DMS 273 treated with DMSO at 0.1 percent for 48 hours (cell line): ENCODE results near the gene CFAP77.
A peak's percentile ranks its signal among the peaks of the same experiment; 100 is the strongest.

ENCODE experiments used
- DNase-seq: peaks from one replicate; lab custom pipeline; 2025; lab: John Stamatoyannopoulos, UW

CFAP77 gene

DNA sequence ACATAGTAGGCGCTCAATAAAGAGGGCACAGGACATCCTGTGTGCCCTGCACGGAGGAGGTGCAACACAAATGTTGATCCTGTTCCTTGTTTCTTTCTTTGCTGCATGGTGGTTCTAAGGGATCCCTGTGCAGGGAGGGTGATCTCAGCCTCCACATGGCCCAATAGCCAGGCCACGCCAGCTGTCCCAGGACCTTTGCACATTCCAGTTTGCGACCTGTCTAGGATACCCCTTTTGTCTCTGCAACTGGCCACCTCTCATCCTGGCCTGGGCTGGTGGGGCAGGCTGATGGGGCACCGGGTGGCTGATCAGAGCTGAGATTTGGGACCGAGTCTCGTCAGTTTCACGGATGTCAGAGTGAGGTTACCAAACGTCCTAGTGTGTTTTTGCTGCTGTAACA lies 79.5 kb downstream of the CFAP77 start:
- no peak for DNase-seq

DNA sequence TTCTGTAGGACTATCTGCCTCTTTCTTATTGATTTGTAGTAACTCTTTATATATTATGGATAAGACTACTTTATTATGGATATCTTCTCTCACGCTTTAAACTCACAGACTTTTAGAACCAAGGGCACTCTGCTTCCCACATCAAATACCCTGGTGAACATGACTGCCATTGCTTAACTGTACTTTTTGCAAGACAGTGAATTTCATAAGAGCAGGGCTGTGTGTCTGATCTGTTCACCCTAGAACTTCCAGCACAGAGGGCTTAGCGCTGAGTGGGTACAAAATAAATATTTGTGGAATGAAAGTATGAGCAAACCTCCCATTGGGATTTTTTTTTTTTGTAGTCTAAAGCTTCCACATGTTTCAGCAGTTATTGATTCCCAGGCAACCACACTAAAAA lies 84.8 kb downstream of the CFAP77 start:
- no peak for DNase-seq

DNA sequence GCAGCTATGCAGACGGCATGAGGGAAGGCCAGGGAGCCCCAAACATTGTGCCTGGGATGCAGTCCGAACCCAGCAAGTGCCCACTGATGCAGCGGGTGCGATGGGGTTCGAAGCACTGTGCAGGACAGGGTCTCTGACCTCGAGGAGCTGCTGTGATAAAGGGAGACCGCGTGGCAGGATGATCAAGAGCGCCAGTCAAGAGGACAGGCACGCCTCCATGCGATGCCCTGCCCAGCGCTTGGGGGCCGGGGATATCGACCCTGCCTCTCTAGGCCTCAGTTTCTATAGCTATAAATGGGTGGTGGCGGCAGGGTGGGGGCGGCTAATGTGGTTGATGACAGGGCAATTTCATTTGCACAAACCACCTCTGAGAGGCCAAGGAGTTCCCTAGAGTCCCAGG lies 87.7 kb downstream of the CFAP77 start:
- no peak for DNase-seq

DNA sequence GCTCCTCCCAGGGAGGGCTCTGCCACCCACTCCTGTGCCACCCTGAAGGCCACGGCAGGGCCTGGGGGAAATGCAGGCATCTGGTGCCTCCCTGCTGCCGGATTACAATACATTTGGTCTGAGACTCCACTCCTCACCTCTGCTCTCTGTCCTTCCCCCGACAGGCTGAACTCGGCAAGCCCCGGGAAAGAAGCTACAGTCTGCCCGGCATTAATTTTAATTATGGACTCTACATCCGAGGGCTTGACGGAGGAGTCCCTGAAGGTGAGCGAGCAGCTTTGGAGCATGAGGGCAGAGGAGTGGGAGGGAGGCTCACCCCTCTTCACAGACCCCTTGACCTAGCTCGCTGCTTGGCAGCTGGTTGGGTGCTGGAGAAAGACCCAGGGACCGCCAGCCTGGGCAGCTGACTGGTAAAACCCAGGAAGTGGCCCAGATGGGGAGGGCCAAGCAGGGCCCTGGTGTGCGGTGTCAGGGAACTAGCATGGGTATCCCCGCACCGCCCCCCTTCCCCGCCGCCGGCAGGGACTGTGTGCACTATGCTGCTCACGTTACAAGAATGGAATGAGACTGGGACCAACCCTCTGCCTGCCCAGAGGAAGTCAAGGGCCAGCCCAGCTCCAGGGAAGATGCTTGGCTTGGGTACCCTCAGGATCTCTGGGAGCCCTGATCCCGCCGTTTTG lies 88.7 kb downstream of the CFAP77 start:
- DNase-seq: no peak

DNA sequence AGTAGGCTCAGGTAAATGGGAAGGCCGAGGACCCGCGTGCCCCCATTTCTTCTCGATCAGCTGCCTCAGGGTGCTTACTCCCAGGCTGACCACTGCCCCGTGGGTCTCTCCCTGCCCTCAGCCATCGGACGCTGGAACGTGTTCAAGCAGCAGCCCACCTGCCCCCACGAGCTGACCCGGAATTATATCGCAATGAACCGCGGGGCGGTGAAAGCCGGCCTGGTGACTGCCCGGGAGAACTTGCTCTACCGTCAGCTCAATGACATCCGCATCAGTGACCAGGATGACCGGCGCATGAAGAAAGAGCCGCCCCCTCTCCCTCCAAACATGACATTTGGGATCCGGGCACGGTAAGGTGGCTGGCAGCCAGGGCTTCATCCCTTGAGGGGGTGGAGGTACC lies 89.2 kb downstream of the CFAP77 start:
- DNase-seq: no peak

DNA sequence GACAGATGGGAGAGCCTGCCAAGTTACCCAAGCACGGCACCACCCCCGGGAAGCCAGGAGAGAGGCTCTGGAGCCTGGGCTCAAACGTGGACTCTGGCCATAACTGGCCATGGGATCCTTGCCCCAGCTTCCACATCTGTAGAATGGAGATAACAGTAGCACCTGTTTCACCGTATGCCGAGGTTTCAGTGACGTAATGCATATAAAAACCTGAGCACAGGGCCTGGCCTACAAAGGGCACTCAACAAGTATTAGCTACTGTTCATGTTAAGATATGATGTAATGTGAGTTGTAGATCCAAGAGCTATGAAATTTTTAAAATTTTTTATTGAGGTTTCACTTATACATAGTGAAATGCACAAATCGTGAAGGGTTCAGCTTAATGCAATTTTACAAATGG lies 90.2 kb downstream of the CFAP77 start:
- DNase-seq: no peak

DNA sequence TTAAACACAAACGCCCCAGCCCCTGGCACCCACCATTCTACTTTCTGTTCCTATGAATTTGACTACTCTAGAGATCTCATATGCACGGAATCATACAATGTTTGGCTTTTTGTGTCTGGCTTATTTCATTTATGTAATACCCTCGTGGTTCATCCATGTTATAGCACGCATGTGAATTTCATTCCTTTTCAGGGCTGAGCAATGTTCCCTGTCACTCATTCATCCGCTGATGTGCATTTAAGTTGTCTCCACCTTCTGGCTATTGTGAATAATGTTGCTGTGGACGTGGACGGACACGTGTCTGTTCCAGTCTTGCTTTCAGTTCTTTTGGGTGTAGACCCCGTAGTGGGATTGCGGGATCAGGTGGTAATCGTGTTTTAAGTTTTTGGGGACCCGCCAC lies 92.5 kb downstream of the CFAP77 start:
- DNase-seq: no peak

DNA sequence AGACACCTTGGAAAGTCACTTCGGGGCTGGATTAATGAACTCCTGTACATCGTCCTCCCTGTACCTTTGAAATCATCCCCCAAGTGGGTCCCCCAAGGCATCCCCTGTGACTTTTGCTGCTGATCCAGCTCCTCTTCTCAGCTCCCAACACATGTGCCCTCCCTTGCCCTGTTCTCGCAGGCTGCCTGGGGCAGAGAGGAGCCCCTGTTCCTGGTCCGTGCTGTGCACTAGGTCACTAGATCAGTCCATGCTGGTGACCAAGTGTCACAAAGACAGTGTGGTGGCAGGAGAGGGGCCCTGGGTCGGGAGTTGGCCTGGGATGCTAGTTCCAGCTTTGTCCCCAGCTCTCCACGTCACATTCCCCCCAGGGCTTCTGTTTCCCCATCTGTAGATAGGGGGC lies 93.1 kb downstream of the CFAP77 start:
- DNase-seq: no peak

DNA sequence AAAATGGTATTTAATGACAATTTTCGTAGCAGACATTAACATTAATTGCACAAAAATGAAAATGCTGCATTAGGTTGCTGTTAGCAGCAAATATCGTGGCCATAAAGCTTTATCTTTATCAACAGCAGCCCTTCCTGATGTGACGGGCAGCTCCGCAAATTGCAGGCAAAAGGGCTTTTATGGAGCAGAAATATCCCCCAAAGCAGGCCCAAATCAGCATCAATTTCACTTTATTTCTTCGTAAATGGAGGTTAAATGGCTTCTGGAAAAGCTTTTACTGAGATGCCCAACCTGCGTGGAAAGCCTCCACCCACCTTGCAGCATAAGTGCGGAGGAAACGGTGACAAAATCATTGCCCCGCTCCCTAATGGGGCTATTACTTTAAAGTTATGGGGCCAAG lies 94.5 kb downstream of the CFAP77 start:
- no peak for DNase-seq

DNA sequence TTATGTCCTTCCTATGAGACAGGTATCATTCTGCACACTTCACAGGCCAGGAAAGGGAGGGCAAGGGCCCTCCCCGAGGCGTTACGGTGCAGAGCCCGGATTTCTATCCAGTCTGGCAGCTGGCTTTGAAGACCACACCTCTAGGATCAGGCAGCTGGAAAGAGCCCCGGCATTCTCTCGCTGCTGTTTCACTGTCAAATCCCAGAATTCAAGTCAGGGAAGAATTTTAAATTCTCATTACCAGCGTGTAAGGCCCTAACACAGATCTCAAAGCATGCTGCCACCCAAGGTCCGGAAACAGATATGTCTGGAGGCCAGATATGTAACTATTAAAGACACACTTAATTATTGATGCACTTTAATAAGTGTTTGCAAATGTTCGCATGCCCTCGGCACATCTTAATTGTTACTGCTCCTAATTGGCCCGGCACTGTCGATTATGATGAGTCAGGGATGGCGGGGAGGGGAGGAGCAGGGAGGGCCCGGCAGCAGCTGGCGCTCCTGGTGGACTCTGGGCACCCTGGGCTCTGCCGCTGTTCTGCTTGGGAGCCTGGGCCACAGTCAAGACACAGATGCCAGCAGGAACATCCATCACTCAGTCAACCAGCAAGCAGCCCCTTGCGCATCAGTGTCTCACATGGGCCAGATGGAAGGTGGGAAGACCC lies 96.1 kb downstream of the CFAP77 start:
- DNase-seq: no peak

DNA sequence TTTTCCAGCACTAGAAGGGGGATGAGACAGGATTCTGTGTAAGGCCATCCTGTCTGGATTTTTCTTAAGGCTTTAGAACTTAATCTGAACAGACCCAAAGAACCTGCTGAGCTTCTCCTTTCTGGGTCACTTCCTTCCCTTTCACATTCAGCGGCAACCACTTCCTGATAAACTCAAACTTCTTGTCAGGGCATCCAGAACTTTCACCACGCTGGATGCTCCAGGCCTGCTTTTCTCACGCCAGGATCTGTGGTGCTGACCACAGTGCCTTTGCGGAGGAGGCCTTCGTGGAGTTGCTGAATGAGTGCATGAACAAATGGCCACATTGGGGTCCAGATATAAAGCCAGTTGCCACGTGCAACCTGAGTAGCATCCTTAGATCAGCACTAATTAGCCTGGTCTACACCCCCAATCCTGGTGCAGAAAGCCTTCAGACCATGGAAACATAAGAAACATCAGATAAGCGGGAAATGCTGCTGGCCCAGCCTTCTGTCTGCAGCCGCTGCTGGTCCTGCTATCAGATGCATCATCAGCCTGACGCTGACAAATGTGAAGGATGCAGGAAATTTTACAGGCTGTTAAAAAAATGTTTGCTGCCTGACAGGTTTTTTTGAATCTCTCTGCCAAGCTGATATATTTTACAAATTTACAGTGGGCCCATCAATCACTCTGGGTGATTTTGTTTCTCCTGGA lies 97.1 kb downstream of the CFAP77 start:
- no peak for DNase-seq

DNA sequence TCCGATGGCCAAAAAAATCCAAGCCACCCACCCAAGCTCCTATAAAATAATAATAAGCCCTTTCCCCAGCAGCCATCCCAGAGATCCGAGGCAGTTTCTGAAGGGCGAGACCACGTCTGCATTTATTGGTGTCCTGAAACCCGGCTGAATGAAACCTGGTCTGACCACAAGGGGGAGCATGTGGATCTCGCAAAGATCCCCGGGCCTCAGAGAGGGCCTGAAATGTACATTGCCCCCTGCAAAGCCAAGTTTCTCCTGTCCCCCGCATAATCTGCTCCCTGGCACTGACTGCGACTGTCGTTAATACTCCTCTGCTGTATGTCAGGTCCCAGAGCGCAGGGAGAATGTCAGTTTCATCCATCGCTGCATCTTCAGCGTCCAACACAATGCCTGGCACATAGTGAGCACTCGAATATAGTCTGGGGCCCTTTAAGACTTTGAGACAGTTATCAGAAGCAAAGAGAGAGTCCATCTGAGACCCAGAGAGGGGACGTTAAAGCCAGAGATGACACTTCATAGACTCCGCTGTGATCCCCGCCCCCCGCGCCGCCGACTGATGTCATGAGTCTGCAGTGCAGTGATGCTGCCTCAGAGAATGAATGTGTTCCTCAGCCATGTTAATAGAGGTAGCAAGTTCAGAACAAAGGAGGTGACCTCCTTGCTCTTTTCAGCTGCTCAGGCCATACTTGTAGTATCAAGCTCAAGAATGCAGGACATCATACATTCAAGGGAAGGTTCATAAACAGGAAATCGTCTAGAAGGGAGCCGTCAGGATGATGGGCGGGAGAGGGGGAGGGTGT lies 97.9 kb downstream of the CFAP77 start:
- peak; percentile 8 for DNase-seq

DNA sequence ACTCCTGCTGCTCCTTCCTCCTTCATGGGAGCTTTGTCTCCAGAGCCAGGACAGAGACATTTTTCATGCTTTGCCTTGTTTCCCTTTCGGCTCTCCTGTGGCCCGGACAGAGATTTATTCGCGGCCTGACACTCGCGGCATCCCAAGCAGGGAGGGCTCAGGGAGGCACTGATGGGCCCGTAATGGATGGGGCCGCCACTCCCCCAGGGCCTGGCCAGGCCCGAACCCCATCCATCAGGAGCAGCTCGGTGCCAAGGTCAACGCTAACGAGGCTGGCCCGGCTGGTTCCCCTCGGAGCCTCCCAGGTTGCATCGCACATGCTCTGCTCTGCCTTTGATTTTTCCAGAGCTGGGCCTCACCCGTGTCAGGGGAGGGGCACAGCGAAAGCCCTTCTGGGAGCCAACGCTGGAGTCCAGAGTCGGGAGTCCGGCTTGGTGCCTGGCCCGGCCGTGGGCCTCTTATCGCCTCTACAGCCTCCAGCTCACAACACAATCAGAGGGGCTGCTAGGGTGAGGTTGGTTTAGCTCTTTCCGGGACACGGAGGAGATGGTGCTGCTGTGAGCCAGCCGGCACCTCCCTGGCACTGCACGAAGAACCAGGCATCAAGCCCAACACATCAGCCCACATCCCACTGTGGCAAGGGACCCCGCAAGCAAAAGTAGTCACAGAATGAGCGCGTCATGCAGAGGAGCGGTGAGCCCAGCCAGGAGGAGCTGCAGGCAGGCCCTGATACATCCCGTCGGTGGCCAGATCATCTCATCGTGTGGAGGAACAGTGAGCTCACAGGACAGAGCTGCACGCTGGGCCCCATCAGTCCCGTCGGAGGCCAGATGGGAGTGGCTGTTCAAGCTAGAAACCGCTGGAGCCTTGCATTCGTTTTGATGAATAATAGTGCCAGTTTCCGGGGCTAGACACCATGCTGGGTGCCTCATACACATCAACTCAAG lies 100.2 kb downstream of the CFAP77 start:
- no peak for DNase-seq

DNA sequence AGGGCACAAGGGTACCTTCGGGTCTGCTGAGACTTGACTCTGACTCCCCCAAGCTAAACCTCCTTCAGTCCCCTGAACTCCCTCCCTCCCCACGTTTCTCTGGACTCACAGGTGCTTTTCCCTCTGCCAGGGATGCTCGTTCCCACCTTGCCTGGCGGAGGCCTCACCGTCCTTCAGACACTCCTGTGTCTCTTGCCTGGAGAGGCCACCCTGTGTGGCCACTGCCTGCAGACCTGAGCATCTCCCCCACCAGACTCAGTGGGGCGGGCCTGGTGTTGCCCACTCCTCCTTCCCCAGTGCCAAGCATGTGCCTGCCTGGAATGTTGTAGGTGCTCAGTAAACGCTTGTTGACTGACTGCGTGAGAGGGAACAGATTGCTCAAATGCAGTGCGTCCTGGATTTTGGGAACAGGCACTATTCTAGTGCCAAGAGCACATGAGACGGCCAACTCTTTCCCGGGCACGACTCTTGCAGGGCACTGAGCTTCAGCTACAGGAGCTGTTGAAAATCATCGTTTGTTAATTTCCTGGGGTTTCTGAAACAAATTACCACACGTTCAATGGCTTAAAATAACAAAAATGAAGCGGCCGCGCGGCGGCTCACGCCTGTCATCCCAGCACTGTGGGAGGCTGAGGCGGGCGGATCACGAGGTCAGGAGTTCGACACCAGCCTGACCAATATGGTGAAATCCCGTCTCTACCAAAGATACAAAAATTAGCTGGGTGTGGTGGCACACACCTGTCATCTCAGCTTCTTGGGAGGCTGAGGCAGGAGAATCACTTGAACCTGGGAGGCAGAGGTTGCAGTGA lies 101.4 kb downstream of the CFAP77 start:
- no peak for DNase-seq

DNA sequence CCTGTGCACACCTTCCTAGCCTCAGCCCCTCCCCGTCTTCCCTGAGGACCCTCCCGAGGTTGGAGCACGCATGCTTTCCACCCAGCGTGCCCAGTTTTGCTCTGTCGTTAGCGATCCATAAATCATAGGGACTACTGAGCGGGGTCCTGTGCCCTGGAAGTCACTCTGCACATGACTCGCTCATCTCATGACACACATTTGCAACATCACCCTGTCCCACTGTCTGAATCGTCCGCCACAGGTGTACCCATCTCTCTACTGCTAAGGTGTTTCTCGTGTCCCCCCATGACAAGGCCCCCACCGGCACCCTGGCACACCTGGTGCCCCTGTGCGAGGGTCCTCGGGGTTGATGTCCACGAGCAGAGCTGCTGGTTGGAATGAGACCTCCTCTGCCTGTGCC lies 103.4 kb downstream of the CFAP77 start:
- DNase-seq: no peak

DNA sequence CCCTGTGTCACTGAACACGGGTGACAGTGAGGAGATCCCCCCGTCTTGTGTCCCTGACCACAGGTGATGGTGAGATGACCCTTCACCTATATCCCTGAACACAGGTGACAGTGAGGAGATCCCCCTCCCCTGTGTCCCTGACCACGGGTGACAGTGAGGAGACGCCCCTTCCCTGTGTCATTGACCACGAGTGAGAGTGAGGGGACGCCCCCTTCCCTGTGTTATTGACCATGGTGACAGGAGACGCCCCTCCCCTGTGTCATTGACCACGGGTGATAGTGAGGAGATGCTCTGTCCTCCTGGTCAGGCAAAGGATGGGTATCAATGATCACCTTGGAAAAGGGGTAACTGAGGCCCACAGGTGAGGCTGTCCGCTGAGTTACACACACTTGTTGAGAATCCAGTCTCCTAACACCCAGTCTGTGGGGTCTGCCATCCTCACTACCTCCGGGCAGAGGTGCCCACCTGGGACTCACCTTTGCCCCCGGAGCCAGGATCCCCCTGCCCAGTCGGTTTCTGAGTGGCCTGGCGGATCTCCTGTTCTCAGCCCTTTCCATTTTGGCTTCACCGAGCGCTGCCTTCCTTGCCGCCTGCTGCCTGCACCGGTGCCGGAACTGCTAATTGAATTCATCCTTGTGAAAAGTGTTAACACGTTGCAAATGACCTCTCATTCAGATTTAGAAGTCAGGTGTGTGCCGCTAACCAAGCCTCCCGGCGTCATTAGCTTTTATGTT lies 104.2 kb downstream of the CFAP77 start:
- no peak for DNase-seq

DNA sequence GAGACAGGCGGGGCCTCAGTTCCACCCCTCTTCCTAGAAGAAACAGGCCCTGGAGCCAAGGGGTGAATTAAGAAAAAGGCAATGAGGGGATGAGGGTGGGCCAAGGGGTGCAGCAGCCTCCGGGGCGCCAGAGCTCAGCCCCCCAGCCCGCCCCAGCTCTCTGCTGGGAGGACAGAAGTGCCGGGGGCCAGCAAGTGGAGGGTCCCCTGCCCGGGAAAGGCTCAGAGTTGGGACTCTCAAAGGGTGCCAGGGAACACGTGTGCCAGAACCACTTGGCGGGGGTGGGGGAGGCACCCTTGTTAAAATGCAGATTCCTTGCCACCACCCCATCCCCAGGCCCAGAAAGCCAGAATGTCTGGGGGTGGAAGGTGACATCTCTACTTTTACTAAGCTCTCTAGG lies 104.8 kb downstream of the CFAP77 start:
- DNase-seq: no peak

DNA sequence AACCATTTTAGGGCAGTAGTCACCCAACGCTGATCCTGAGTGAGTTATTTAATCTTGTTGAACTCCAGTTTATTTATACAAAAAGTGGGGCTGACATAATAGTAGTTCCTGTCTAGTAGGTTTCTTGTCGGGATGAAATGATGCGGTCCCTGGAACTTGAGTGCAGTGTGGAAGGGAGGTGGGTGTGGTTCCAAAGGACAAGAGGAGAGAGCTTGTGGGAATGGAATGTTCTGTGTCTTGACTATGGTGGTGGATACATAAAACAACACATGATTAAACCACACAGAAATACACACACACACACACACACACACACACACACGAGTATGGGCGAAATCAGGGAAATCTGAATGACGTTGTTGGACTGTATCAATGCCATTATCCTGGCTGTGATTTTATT lies 106.3 kb downstream of the CFAP77 start:
- no peak for DNase-seq

DNA sequence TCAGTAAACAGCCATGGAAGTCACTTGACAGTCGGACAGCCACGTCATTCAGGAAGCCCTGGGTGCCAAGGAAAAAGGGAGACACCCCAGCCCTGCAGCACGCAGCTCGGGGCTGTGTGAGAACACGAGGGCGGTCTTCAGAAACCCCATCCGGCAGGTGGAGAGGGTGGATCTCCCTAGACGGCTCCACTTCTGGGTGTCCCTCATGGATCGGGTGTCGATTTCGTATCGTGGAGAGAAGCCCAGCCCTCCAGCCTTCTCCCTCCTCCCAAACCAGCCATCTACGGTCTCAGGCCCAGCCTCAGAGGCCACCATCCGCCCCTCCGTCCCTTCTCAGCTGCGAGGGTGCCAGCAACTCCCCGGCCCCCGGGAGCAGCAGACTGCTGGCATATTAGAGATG lies 106.9 kb downstream of the CFAP77 start:
- no peak for DNase-seq
